ENCODE measurements around the gene RGS12. TPM values are rescaled to one million over a fixed set of nuclear protein-coding genes. Genes with fewer than 3 reads are reported as not detected.

RGS12 gene
- total RNA-seq, 1 experiment from 2014 or later: 4.7 TPM

DNA sequence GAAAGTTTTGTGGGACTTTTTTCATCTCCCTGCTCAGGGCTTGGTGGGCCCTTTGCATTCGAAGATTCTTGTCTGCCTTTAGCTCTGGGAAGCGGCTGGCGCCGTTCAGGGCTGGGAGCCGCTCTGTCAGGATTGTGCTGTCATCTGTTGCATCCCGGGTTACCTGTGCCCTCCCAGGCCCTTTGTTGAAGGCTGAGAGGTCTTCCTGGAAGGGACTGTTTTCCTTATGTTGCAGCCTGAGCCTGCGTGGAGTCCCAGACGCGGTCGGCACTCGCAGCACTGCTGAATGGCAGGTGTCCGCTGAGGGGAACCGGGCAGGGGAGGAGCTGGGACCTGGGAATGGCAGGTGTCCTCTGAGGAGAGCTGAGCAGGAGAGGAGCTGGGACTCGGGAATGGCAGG lies 15.9 kb downstream of the RGS12 start:
- Histone ChIP-seq H3K79me2 (ENCODE audit: low read length) (no peaks in the 10 kb centered on the region), H3K27me3 (ENCODE audit: low read length) (no peaks in the 10 kb centered on the region), H3K9me2 (replicated peaks; ENCODE audit: insufficient read depth, low read length) (no peaks in the 10 kb centered on the region), H2AFZ (ENCODE audit: low read length) (no peak overlapping the region), H3K36me3 (ENCODE audit: insufficient read depth, low read length) (no peaks in the 10 kb centered on the region), H3K9me3 (ENCODE audit: low read length) (no peaks in the 10 kb centered on the region), H4K20me1 (ENCODE audit: insufficient read depth, low read depth, low read length) (no peaks in the 10 kb centered on the region), H3K9ac (ENCODE audit: low read length) (no peak overlapping the region), H3K4me3 (ENCODE audit: low read length) (no peak overlapping the region), H3K4me1 (ENCODE audit: low read length) (no peaks in the 10 kb centered on the region), H3K27ac (ENCODE audit: low read length) (no peak overlapping the region), H3K4me2 (ENCODE audit: low read depth, low read length, poor library complexity, severe bottlenecking) (no peak overlapping the region)
- no peak for DNase-seq

DNA sequence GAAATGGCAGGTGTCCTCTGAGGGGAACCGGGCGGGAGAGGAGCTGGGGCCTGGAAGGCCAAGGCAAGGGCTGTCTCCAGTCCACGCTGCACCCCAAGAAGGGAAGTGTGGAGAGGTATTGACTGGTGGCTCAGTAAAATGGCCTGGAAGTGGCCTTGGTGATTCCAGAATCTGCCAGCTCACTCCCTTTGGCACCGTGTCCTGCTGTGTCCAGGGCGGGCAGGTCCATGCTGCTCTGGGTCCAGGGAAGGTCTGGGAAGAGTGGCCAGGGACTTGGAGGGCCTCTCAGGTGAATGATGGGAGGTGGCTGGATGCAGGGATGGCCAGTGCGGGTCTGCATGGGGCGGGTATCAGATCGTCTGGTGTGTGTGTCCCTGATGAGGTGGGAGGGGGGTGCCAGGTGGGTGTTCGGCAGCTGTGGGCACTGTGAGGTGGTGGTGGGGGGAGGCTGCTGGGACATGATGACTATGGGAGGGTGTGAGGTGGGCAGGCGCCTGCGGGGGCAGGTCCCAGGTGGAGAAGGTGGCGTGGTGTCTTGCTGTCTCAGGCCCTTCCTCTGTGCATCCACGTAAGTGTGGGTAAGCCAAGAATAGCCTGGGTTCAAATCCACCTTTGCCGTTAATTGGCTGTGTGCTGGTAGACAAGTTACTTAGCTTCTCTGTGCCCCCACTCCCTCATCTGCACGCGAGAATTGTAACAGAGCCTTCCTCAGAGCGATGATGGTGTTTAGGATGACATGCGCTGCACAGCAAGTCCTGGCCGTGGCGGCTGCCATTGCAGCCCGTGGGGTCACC lies 17.7 kb downstream of the RGS12 start:
- Histone ChIP-seq H3K4me3 (ENCODE audit: low read length) (no peak overlapping the region), H2AFZ (ENCODE audit: low read length) (no peak overlapping the region), H3K79me2 (ENCODE audit: low read length) (no peaks in the 10 kb centered on the region), H3K4me2 (ENCODE audit: low read depth, low read length, poor library complexity, severe bottlenecking) (no peak overlapping the region), H3K27ac (ENCODE audit: low read length) (no peak overlapping the region), H3K27me3 (ENCODE audit: low read length) (no peaks in the 10 kb centered on the region), H3K9me2 (replicated peaks; ENCODE audit: insufficient read depth, low read length) (no peaks in the 10 kb centered on the region), H3K36me3 (ENCODE audit: insufficient read depth, low read length) (no peaks in the 10 kb centered on the region), H3K9me3 (ENCODE audit: low read length) (no peaks in the 10 kb centered on the region), H4K20me1 (ENCODE audit: insufficient read depth, low read depth, low read length) (no peaks in the 10 kb centered on the region), H3K9ac (ENCODE audit: low read length) (no peak overlapping the region), H3K4me1 (ENCODE audit: low read length) (no peaks in the 10 kb centered on the region)
- DNase-seq: no peak

DNA sequence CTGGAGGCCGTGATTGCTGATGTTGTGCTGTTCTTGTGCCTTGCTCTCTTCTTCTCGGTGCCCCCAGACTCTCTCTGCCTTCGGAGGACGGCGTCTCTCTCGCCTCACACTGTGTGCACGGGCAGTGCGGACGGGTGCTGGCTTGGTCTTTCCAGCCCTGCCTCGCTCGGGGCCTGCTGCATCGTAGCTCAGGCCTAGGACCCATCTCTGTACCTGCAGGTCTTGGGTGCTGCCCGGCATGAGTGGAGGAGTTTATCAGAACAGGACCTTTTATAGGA lies 18.2 kb downstream of the RGS12 start:
- Histone ChIP-seq H3K27me3 (ENCODE audit: low read length) (no peaks in the 10 kb centered on the region), H3K9me2 (replicated peaks; ENCODE audit: insufficient read depth, low read length) (no peaks in the 10 kb centered on the region), H3K9ac (ENCODE audit: low read length) (no peak overlapping the region), H3K36me3 (ENCODE audit: insufficient read depth, low read length) (no peaks in the 10 kb centered on the region), H3K4me3 (ENCODE audit: low read length) (no peak overlapping the region), H2AFZ (ENCODE audit: low read length) (no peak overlapping the region), H3K27ac (ENCODE audit: low read length) (no peak overlapping the region), H3K9me3 (ENCODE audit: low read length) (no peaks in the 10 kb centered on the region), H3K4me1 (ENCODE audit: low read length) (no peaks in the 10 kb centered on the region), H4K20me1 (ENCODE audit: insufficient read depth, low read depth, low read length) (no peaks in the 10 kb centered on the region), H3K79me2 (ENCODE audit: low read length) (no peaks in the 10 kb centered on the region), H3K4me2 (ENCODE audit: low read depth, low read length, poor library complexity, severe bottlenecking) (no peak overlapping the region)
- no peak for DNase-seq

DNA sequence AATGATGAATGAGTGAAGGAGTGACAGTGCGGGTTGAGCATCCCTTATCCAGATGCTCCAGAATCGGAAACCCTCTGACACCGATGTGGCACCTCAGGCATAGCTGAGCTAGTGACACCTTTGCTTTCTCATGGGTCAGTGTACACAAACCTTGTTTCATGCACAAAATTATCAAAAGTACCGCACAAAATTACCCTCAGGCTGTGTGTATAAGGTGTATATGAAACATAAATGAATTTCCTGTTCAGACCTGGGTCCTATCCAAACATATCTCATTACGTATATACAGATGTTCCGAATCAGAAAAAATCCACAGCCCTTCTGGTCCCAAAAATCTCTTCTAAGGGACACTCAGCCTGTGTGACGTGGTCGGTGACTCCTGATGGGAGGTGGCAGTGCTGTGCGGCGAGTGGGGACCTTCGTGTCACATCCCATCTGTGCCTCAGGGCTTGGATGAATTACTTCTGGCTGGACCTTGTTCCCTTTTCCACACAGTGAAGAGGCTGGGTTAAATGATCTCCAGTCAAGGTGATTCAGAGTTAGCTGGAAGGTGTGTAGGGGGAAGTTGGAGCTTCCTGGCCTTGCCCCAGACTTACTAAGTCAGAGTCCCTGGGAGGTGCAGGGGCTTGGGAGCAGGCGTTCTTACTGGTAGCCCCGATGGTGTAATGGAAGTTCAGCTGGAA lies 18.8 kb downstream of the RGS12 start:
- Histone ChIP-seq H3K4me2 (ENCODE audit: low read depth, low read length, poor library complexity, severe bottlenecking) (no peak overlapping the region), H4K20me1 (ENCODE audit: insufficient read depth, low read depth, low read length) (no peaks in the 10 kb centered on the region), H3K27me3 (ENCODE audit: low read length) (no peaks in the 10 kb centered on the region), H3K9me3 (ENCODE audit: low read length) (no peaks in the 10 kb centered on the region), H3K4me1 (ENCODE audit: low read length) (no peaks in the 10 kb centered on the region), H3K36me3 (ENCODE audit: insufficient read depth, low read length) (no peaks in the 10 kb centered on the region), H3K79me2 (ENCODE audit: low read length) (no peaks in the 10 kb centered on the region), H3K4me3 (ENCODE audit: low read length) (no peak overlapping the region), H3K9me2 (replicated peaks; ENCODE audit: insufficient read depth, low read length) (no peaks in the 10 kb centered on the region), H2AFZ (ENCODE audit: low read length) (no peak overlapping the region), H3K9ac (ENCODE audit: low read length) (no peak overlapping the region), H3K27ac (ENCODE audit: low read length) (no peak overlapping the region)
- no peak for DNase-seq

DNA sequence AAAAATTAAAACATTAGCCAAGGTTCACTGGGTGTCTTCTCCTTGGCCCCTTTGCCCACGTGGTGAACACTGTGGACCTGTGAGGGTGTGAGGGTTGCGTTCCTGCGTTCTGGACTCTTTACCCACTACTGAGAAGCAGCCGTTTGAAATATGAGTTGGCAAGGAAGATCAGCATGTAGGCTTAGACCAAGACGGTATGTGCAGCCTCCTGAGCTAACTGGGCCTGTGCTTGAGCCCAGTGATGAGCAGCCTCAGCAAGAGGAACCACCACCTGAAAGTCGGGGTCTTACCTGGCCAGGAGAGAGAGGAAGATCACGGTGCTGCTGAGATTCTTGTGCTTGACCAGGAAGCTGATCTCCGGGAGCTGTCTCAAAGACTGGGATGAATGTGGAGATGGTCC lies 19.5 kb downstream of the RGS12 start:
- Histone ChIP-seq H3K4me2 (ENCODE audit: low read depth, low read length, poor library complexity, severe bottlenecking) (no peak overlapping the region), H3K27me3 (ENCODE audit: low read length) (no peaks in the 10 kb centered on the region), H3K4me3 (ENCODE audit: low read length) (no peak overlapping the region), H2AFZ (ENCODE audit: low read length) (no peak overlapping the region), H3K9me3 (ENCODE audit: low read length) (no peaks in the 10 kb centered on the region), H3K36me3 (ENCODE audit: insufficient read depth, low read length) (no peaks in the 10 kb centered on the region), H4K20me1 (ENCODE audit: insufficient read depth, low read depth, low read length) (no peaks in the 10 kb centered on the region), H3K4me1 (ENCODE audit: low read length) (no peaks in the 10 kb centered on the region), H3K9me2 (replicated peaks; ENCODE audit: insufficient read depth, low read length) (no peaks in the 10 kb centered on the region), H3K27ac (ENCODE audit: low read length) (no peak overlapping the region), H3K79me2 (ENCODE audit: low read length) (no peaks in the 10 kb centered on the region), H3K9ac (ENCODE audit: low read length) (no peak overlapping the region)
- DNase-seq: no peak

DNA sequence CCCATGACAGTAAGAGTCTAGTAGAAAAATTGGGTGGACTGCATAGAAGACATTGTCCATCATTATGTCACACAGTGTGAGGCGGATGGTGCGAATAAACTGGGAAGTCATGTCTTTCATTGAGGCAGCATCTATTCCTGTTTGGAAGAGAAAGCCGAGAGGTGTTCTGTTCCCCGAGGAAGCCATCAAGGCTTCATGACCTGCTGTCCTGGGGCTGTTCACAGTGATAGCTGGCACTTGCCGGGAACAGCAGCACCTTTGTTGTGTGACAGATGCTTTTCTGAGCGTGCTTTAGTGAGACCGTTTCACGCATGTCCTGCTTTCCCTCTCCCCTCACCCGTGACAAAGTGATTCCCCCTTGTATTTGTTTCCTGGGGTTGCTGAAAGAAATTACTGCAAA lies 20.3 kb downstream of the RGS12 start:
- no peak overlapping the region for H3K9ac ChIP-seq (ENCODE audit: low read length)
- H3K4me2 ChIP-seq (ENCODE audit: low read depth, low read length, poor library complexity, severe bottlenecking): no peak overlapping the region
- no peaks in the 10 kb centered on the region for H4K20me1 ChIP-seq (ENCODE audit: insufficient read depth, low read depth, low read length)
- no peak overlapping the region for H3K4me3 ChIP-seq (ENCODE audit: low read length)
- DNase-seq: no peak
- H3K4me1 ChIP-seq (ENCODE audit: low read length): no peaks in the 10 kb centered on the region
- no peaks in the 10 kb centered on the region for H3K9me2 ChIP-seq (replicated peaks; ENCODE audit: insufficient read depth, low read length)
- no peak overlapping the region for H3K27ac ChIP-seq (ENCODE audit: low read length)
- no peaks in the 10 kb centered on the region for H3K27me3 ChIP-seq (ENCODE audit: low read length)
- H3K79me2 ChIP-seq (ENCODE audit: low read length): no peaks in the 10 kb centered on the region
- no peaks in the 10 kb centered on the region for H3K9me3 ChIP-seq (ENCODE audit: low read length)
- no peak overlapping the region for H2AFZ ChIP-seq (ENCODE audit: low read length)
- H3K36me3 ChIP-seq (ENCODE audit: insufficient read depth, low read length): no peaks in the 10 kb centered on the region

DNA sequence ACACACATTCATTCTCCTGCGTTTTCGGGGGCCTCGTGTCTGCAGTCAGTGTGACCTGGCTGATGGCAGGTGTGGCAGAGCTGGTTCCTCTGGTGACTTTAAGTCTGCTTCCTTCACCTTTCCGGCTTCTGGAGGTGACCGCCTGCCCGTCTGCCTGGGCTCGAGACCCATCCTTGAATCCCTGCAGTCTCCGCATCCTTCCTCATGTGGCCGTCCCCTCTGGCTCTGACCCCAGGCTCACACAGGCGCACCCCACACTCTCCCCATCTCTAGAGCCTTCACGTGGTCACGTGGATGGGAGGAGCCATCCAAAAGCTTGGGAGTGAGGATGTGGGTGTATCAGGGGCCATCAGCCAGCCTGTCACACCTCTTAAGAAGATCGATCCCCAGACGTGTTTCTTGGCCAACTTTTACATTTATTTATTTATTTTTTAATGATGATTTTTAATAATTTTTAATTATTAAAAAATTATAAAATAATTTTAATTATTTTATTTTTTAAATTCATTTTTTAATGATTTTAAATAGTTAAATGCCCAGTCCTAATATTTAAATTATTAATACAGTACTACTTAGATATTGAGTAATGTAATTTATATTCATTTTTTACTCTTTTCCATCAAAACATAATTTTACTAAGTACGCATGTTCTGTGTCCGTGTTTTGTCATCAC lies 20.9 kb downstream of the RGS12 start:
- H3K9me2 ChIP-seq (replicated peaks; ENCODE audit: insufficient read depth, low read length): no peaks in the 10 kb centered on the region
- H3K27ac ChIP-seq (ENCODE audit: low read length): no peak overlapping the region
- no peaks in the 10 kb centered on the region for H3K9me3 ChIP-seq (ENCODE audit: low read length)
- no peak overlapping the region for H2AFZ ChIP-seq (ENCODE audit: low read length)
- H3K9ac ChIP-seq (ENCODE audit: low read length): no peak overlapping the region
- DNase-seq: no peak
- no peaks in the 10 kb centered on the region for H3K27me3 ChIP-seq (ENCODE audit: low read length)
- no peaks in the 10 kb centered on the region for H3K4me1 ChIP-seq (ENCODE audit: low read length)
- no peak overlapping the region for H3K4me3 ChIP-seq (ENCODE audit: low read length)
- H3K4me2 ChIP-seq (ENCODE audit: low read depth, low read length, poor library complexity, severe bottlenecking): no peak overlapping the region
- no peaks in the 10 kb centered on the region for H3K79me2 ChIP-seq (ENCODE audit: low read length)
- H3K36me3 ChIP-seq (ENCODE audit: insufficient read depth, low read length): no peaks in the 10 kb centered on the region
- H4K20me1 ChIP-seq (ENCODE audit: insufficient read depth, low read depth, low read length): no peaks in the 10 kb centered on the region

DNA sequence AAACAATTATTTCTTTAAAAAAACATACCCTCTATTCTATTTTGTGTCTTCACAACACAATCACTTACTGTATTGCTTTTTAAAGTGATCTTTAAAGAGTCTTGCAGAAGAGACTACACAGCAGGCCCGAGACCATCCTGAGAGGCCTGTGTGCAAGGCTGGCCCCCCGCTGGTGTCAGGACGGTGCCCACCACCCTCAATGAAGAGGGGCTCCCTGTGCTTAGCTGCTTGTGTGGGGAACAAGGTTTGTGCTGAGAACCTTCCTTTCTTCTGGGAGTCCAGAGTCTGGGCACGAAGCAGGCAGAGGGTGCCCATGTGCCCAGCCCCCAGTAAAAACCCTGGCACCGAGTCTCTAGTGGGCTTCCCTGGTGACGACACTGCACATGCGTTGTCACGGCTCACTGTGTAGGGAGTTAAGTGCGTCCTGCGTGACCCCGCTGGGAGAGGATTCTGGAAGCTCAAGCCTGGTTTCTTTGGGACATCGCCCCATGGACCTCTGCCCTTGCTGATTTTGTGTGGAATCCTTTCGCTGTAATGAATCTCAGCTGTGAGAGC lies 22.0 kb downstream of the RGS12 start:
- H3K36me3 ChIP-seq (ENCODE audit: insufficient read depth, low read length): no peaks in the 10 kb centered on the region
- no peaks in the 10 kb centered on the region for H3K79me2 ChIP-seq (ENCODE audit: low read length)
- H3K4me2 ChIP-seq (ENCODE audit: low read depth, low read length, poor library complexity, severe bottlenecking): no peak overlapping the region
- no peaks in the 10 kb centered on the region for H3K9me3 ChIP-seq (ENCODE audit: low read length)
- no peaks in the 10 kb centered on the region for H4K20me1 ChIP-seq (ENCODE audit: insufficient read depth, low read depth, low read length)
- no peak overlapping the region for H3K4me3 ChIP-seq (ENCODE audit: low read length)
- no peak for DNase-seq
- H3K9ac ChIP-seq (ENCODE audit: low read length): no peak overlapping the region
- no peak overlapping the region for H2AFZ ChIP-seq (ENCODE audit: low read length)
- H3K4me1 ChIP-seq (ENCODE audit: low read length): no peaks in the 10 kb centered on the region
- no peak overlapping the region for H3K27ac ChIP-seq (ENCODE audit: low read length)
- H3K27me3 ChIP-seq (ENCODE audit: low read length): no peaks in the 10 kb centered on the region
- no peaks in the 10 kb centered on the region for H3K9me2 ChIP-seq (replicated peaks; ENCODE audit: insufficient read depth, low read length)

Data from Karpas-422 (cell line).